Activated naive CD4-positive, alpha-beta T cell treated with anti-CD3 and anti-CD28 coated beads for 36 hours (primary cell): ENCODE measurements around the gene SETD7. TPM values are rescaled to one million over a fixed set of nuclear protein-coding genes. Genes with fewer than 3 reads are reported as not detected.

Source experiments
- CTCF ChIA-PET: fragments of 350-600 bp; sonication (Branson Sonifier 250); formaldehyde crosslinking; loops from one replicate; lab custom pipeline; 2021; ENCODE audit warnings: antibody characterized with exemption; lab: Charles Lee
- DNase-seq: peaks from one replicate; pipeline ENCODE4 v3.0.0-alpha.2; 2020
- H3K27ac Mint-ChIP-seq: one replicate; pipeline ENCODE4 v1.8.0; 2021; ENCODE audit warnings: mild to moderate bottlenecking, mixed read lengths
- H3K27me3 Mint-ChIP-seq: one replicate; pipeline ENCODE4 v1.8.0; 2021; ENCODE audit warnings: low read depth, mixed read lengths
- H3K36me3 Mint-ChIP-seq: one replicate; pipeline ENCODE4 v1.8.0; 2021; ENCODE audit warnings: low read depth, mixed read lengths
- H3K4me1 Mint-ChIP-seq: one replicate; pipeline ENCODE4 v1.8.0; 2021; ENCODE audit warnings: low read depth, mixed read lengths
- H3K4me3 Mint-ChIP-seq: one replicate; pipeline ENCODE4 v1.8.0; 2021; ENCODE audit warnings: mild to moderate bottlenecking, moderate library complexity, mixed read lengths
- H3K9me3 Mint-ChIP-seq: one replicate; pipeline ENCODE4 v1.8.0; 2021; ENCODE audit warnings: mixed read lengths
- intact Hi-C: fragments of 100-400 bp; cut with micrococcal nuclease; formaldehyde crosslinking; loops from one replicate; pipeline ENCODE4 v1.15.1; 2023
- total RNA-seq, 2 experiments: library from RNA; stranded (reverse); gene quantifications; one replicate each; pipeline ENCODE4 v1.2.3, GENCODE V29; 2021

The SETD7 gene
- total RNA-seq, 2 experiments from 2014 or later = 12.4 to 12.5 TPM

GRCh38 chr4:139556724-139557555 is 921 bp upstream of the SETD7 start:
- H3K27ac Mint-ChIP-seq = peak overlapping the region; percentile 94
- intact Hi-C loops = loop anchor here (1.0 to 5.0 kb wide), 12 partner anchors 94 to 965 kb away; partner anchors contain the start of genes ELMOD2, NDUFC1 and SCOC
- peaks cover 9% of the 10 kb centered on the region for H3K36me3 Mint-ChIP-seq
- DNase-seq = peak; percentile 77
- CTCF ChIA-PET = interaction anchor here (0.7 to 2.4 kb wide), 9 partner anchors 10 to 256 kb away, joined by 3 to 10 read pairs (median 3); no protein-coding TSS in a partner anchor
- no peaks in the 10 kb centered on the region for H3K27me3 Mint-ChIP-seq
- no peaks in the 10 kb centered on the region for H3K9me3 Mint-ChIP-seq
- H3K4me3 Mint-ChIP-seq = peak overlapping the region; percentile 98
- peaks cover 47% of the 10 kb centered on the region for H3K4me1 Mint-ChIP-seq

- Mint-ChIP-seq H3K9me3 (no peaks in the 10 kb centered on the region), H3K27me3 (no peaks in the 10 kb centered on the region), H3K27ac (peak overlapping the region; percentile 94), H3K4me3 (peak overlapping the region; percentile 98), H3K4me1 (peaks cover 47% of the 10 kb centered on the region), H3K36me3 (peaks cover 9% of the 10 kb centered on the region)
- intact Hi-C loops = loop anchor here (1.0 to 5.0 kb wide), 13 partner anchors 102 to 967 kb away; partner anchors contain the start of genes ELF2, ELMOD2, NDUFC1 and NOCT
- CTCF ChIA-PET = no interaction called here
- DNase-seq = peak; percentile 9
Observed at GRCh38 chr4:139555705-139556070, 331 bp downstream of the SETD7 start.

- Mint-ChIP-seq H3K36me3 (peaks cover 9% of the 10 kb centered on the region), H3K9me3 (no peaks in the 10 kb centered on the region), H3K4me3 (peak overlapping the region; percentile 94), H3K27me3 (no peaks in the 10 kb centered on the region), H3K27ac (peak overlapping the region; percentile 90), H3K4me1 (peaks cover 41% of the 10 kb centered on the region)
- DNase-seq = peak; percentile 92
- CTCF ChIA-PET = interaction anchor here (1.9 kb wide), 1 partner anchor 49 kb away, joined by 6 read pairs; no protein-coding TSS in a partner anchor
- intact Hi-C loops = loop anchor here (1.0 to 5.0 kb wide), 4 partner anchors 378 to 967 kb away; partner anchors contain the start of genes ELF2, ELMOD2 and NOCT
Observed at GRCh38 chr4:139554893-139555704, 920 bp downstream of the SETD7 start.

- peaks cover 37% of the 10 kb centered on the region for H3K4me1 Mint-ChIP-seq
- CTCF ChIA-PET = interaction anchor here (1.6 to 1.9 kb wide), 2 partner anchors 10 to 49 kb away, joined by 5 to 6 read pairs; no protein-coding TSS in a partner anchor
- intact Hi-C loops = no loop called here
- peaks cover 9% of the 10 kb centered on the region for H3K36me3 Mint-ChIP-seq
- H3K4me3 Mint-ChIP-seq = peak overlapping the region; percentile 94
- H3K9me3 Mint-ChIP-seq = no peaks in the 10 kb centered on the region
- DNase-seq = no peak
- H3K27me3 Mint-ChIP-seq = no peaks in the 10 kb centered on the region
- peak overlapping the region; percentile 90 for H3K27ac Mint-ChIP-seq
Observed at GRCh38 chr4:139554642-139554892, 1.5 kb downstream of the SETD7 start.

- CTCF ChIA-PET = interaction anchor here (1.6 to 1.9 kb wide), 2 partner anchors 9 to 50 kb away, joined by 5 to 6 read pairs; no protein-coding TSS in a partner anchor
- Mint-ChIP-seq H3K4me3 (peak overlapping the region; percentile 94), H3K36me3 (peaks cover 9% of the 10 kb centered on the region), H3K27me3 (no peaks in the 10 kb centered on the region), H3K9me3 (no peaks in the 10 kb centered on the region), H3K27ac (no peak overlapping the region), H3K4me1 (peaks cover 36% of the 10 kb centered on the region)
- intact Hi-C loops = no loop called here
- DNase-seq = no peak
Observed at GRCh38 chr4:139553751-139554641, 2.0 kb downstream of the SETD7 start.

GRCh38 chr4:139552517-139553307 is 3.3 kb downstream of the SETD7 start:
- intact Hi-C loops = no loop called here
- Mint-ChIP-seq H3K27ac (no peak overlapping the region), H3K27me3 (no peaks in the 10 kb centered on the region), H3K4me3 (no peak overlapping the region), H3K36me3 (peaks cover 9% of the 10 kb centered on the region), H3K4me1 (peaks cover 28% of the 10 kb centered on the region), H3K9me3 (no peaks in the 10 kb centered on the region)
- no peak for DNase-seq
- CTCF ChIA-PET = interaction anchor here (1.0 to 1.6 kb wide), 2 partner anchors 8 to 241 kb away, joined by 5 read pairs; no protein-coding TSS in a partner anchor

- H3K4me1 Mint-ChIP-seq = peaks cover 20% of the 10 kb centered on the region
- DNase-seq = no peak
- CTCF ChIA-PET = interaction anchor here (1.6 kb wide), 1 partner anchor 20 kb away, joined by 4 read pairs; no protein-coding TSS in a partner anchor
- H3K9me3 Mint-ChIP-seq = no peaks in the 10 kb centered on the region
- H3K27ac Mint-ChIP-seq = no peak overlapping the region
- no peak overlapping the region for H3K4me3 Mint-ChIP-seq
- intact Hi-C loops = no loop called here
- peaks cover 16% of the 10 kb centered on the region for H3K36me3 Mint-ChIP-seq
- no peaks in the 10 kb centered on the region for H3K27me3 Mint-ChIP-seq
Observed at GRCh38 chr4:139550724-139551429, 5.1 kb downstream of the SETD7 start.

- CTCF ChIA-PET = no interaction called here
- DNase-seq = no peak
- Mint-ChIP-seq H3K27ac (no peak overlapping the region), H3K4me1 (peaks cover 6% of the 10 kb centered on the region), H3K4me3 (no peak overlapping the region), H3K27me3 (no peaks in the 10 kb centered on the region), H3K36me3 (peaks cover 26% of the 10 kb centered on the region), H3K9me3 (no peaks in the 10 kb centered on the region)
- intact Hi-C loops = no loop called here
Observed at GRCh38 chr4:139547979-139548378, 8.0 kb downstream of the SETD7 start.

GRCh38 chr4:139540632-139541031 is 15.4 kb downstream of the SETD7 start:
- H3K36me3 Mint-ChIP-seq = peaks cover 27% of the 10 kb centered on the region
- no peaks in the 10 kb centered on the region for H3K9me3 Mint-ChIP-seq
- intact Hi-C loops = no loop called here
- H3K4me3 Mint-ChIP-seq = no peak overlapping the region
- no peak for DNase-seq
- H3K4me1 Mint-ChIP-seq = no peaks in the 10 kb centered on the region
- H3K27me3 Mint-ChIP-seq = no peaks in the 10 kb centered on the region
- H3K27ac Mint-ChIP-seq = no peak overlapping the region
- CTCF ChIA-PET = interaction anchor here (1.0 kb wide), 1 partner anchor 22 kb away, joined by 4 read pairs; no protein-coding TSS in a partner anchor

GRCh38 chr4:139540161-139540560 is 15.9 kb downstream of the SETD7 start:
- intact Hi-C loops = no loop called here
- no peaks in the 10 kb centered on the region for H3K27me3 Mint-ChIP-seq

More at GRCh38 chr4:139540161-139540560, 15.9 kb downstream of the SETD7 start:
- Mint-ChIP-seq H3K4me1 (no peaks in the 10 kb centered on the region), H3K36me3 (peaks cover 26% of the 10 kb centered on the region), H3K9me3 (no peaks in the 10 kb centered on the region), H3K4me3 (no peak overlapping the region), H3K27ac (no peak overlapping the region)
- DNase-seq = no peak
- CTCF ChIA-PET = interaction anchor here (1.0 kb wide), 1 partner anchor 21 kb away, joined by 4 read pairs; no protein-coding TSS in a partner anchor
